ENCODE data around the gene TBX6.
"Not testable (repeated sequence)": the region's sequence is repeated elsewhere in the genome, so short reads cannot be mapped to it uniquely, and the experiment has no call there.

The TBX6 gene

DNA sequence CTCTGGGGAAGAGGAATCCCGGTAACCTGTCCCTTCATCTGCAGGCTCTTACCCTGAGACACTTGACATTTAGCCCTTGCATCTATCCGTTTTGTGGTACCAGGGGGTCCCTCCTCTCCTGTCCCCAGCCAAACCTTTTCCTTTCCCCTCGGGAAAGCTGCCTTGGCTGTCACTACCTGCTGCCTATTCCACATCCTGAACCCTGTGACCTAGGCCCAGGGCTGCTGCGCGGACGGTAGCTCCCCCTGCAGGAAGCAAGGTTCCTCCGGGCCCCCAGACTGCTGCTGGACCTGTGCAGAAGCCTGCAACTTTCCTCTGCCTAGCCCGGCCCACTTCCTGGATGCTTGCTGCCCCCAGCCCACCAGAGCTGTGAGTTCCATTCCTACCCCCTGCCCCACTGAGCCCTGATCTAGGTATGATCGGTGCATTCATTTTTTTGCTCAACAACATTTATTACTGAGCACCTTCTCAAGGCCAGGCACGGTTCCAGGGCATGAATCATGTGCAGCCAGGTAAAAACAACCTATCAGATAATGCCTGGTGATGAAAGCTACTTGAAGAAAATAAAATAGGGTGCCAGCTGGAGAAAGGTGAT lies 36.7 kb downstream of the TBX6 start:
- TF ChIP-seq POLR2A (IDR thresholded peaks at IDR 0.05; ENCODE audit: low read depth, low read length) = no peak
- DNase-seq (ENCODE audit: insufficient read length, low spot score) (no peak), FAIRE-seq (no peak)

DNA sequence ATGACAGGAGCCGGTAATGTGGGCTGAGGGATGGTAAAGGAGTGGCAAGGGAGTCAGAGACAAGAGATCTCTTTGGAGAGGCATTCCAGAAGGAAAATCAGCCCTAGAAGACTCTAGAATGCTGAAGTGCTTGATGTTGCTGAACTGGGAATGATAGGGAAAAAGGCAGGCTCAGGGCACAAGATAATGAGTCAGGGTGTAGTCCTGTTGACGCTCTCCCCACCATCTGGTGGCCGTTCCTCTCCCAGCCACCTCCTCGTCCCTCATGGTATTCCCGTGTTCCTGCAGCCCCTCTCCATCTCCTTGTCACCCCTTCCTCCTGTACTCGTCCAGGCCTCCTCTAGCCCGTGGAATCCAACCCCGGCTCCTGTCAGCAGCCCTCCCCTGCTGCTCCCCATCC lies 37.3 kb downstream of the TBX6 start:
- FAIRE-seq = no peak
- TF ChIP-seq POLR2A (IDR thresholded peaks at IDR 0.05; ENCODE audit: low read depth, low read length) = no peak
- DNase-seq (ENCODE audit: insufficient read length, low spot score) = no peak

DNA sequence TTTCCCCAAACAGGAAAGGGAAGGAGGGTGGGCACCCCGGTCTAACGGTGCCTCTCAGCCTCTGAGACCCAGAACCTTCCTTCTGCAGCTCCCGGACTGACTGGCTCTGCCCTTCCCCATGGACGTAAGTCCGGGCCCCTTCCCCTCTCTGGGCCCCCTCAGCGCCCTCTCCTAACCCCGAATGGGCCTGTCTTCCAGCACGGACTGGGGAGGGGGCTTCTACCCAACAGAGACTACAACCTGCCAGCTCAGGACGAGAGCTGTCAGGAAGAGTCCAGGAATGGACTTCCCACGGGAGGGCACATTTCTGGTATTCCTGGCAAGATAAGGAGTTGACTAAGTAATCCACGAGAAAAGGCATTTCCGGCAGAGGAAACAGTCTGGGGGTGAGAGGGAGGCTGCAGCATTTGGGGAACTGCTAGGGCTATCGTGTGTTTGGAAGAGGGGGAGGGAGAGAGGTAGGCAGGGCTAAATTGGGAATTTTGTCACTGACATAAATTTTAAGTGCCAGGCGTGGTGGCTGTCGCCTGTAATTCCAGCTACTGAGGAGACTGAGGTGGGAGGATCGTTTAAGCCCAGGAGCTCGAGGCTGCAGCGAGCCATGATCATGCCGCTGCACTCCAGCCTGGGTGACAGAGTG lies 38.2 kb downstream of the TBX6 start:
- DNase-seq (ENCODE audit: insufficient read length, low spot score) = peak; percentile 70
- peak; percentile 37; the same call in 1 of the 2 replicates for TF ChIP-seq POLR2A (IDR thresholded peaks at IDR 0.05; ENCODE audit: low read depth, low read length)
- FAIRE-seq = no peak

DNA sequence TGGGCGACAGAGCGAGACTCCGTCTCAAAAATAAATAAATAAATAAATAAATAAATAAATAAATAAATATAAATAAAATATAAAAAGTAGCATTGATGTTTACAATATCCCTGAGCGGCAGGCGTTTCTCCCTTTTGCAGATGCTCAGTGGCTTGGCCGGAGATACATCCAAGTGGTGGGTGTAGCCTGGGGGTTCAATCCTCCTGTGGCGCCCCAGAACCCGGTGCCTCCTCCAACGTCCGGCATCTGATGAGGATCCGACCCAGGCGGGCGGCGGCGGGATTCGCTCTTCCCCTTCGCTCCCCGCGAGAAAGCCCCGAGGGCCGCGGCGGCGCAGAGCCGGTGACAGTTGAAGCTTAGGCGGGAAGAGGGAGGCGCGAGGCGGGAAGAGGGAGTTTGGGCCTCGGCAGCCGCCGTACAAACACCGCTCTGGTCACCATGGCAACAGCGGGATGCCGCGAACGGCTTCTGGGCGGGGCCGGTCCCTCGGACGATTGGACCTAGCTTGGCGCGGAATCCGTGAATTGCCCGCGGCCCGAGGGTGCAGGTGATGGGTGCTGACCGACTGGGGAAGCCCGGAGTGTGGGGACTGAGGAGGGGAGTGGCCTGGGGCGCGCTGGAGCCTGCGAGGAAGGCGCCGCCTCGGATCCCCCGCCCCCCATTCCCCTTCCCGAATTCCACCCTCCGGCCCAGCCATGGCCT lies 38.9 kb downstream of the TBX6 start:
- no peak for TF ChIP-seq POLR2A (IDR thresholded peaks at IDR 0.05; ENCODE audit: low read depth, low read length)
- FAIRE-seq (no peak), DNase-seq (ENCODE audit: insufficient read length, low spot score) (peak; percentile 85)

DNA sequence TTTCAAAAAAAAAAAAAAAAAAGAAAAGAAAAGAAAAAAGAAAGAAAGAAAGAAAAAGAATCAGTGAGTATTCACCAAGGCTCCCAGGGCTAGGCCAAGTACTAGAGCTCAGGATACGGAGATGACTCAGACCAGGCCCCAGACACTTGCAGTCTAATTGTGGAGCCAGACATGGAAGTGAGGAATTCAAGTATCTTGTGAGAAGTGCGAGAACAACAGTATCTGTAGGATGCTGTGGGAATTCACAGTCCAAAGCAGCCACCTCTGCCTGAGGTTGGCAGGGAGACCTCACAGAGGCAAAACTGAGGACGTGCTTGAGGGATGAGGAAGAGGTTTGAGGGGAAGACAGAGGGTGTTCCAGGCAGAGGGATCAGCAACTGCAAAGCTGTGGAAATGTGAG lies 40.2 kb downstream of the TBX6 start:
- TF ChIP-seq POLR2A (IDR thresholded peaks at IDR 0.05; ENCODE audit: low read depth, low read length) = 0 out of 2 replicates have a peak, but pooled peaks have one; percentile 21
- peak; percentile 27 for FAIRE-seq
- DNase-seq (ENCODE audit: insufficient read length, low spot score) = peak; percentile 87

DNA sequence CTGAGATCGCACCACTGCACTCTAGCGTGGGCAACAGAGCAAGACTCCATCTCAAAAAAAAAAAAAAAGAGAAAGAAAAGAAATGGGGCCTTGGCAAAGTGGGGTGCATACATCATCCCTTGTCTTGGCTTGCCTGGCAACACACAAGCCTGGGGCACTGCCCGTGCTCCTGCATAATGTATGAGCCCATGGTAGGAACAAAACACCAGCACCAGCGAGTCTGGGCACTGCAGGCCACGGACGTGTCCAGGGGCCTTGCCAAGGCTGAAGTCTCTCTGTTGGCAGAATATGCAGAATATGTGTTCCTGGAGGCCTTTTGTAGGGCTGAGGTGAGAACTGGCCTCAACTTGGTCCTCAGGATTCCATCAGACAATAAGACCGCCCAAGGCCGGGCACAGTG lies 41.9 kb downstream of the TBX6 start:
- FAIRE-seq = no peak

DNA sequence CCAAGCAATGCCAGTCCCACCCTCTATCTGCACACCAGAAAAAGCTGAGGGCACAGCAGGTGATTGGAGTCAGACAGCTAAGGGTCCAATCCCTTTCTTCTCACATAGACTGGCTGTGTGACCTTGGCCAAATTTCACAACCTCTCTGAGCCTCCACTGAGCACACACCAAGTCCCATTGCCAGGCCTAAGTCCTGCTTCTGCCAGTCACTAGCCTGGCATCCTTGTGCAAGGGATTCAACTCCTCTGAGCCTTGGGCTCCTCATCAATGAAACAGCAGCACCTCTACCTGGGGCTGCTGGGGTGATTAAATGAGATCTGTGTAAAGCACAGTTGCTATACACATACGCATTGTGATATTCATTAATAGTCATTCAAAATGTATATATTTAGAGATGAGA lies 45.1 kb downstream of the TBX6 start:
- DNase-seq (ENCODE audit: insufficient read length, low spot score) = no peak
- no peak for TF ChIP-seq POLR2A (IDR thresholded peaks at IDR 0.05; ENCODE audit: low read depth, low read length)
- FAIRE-seq = no peak

More for the DNA sequence above, 41.9 kb downstream of the TBX6 start:
- DNase-seq (ENCODE audit: insufficient read length, low spot score) = no peak
- TF ChIP-seq POLR2A (IDR thresholded peaks at IDR 0.05; ENCODE audit: low read depth, low read length) = no peak

DNA sequence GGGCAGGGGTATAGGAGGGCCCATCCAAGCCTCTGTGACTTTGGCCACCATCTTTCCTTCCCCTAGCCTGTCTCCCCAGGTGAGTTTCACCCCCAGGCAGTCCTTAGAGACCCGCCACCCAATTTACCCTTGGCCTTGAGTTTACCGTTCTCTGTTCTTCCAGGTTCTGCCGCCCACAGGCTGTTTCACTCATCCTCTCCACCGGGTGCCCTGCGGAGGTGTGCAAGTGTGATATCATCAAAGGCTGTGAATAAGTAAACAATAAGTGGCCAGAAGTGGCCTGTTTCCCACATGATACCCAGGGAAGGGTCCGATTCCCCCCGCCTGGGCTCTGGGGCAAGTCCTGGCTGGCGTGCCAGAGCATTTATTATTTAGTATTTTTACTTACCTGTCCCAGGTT lies 45.5 kb downstream of the TBX6 start:
- FAIRE-seq (no peak), DNase-seq (ENCODE audit: insufficient read length, low spot score) (no peak)
- TF ChIP-seq POLR2A (IDR thresholded peaks at IDR 0.05; ENCODE audit: low read depth, low read length) = no peak

DNA sequence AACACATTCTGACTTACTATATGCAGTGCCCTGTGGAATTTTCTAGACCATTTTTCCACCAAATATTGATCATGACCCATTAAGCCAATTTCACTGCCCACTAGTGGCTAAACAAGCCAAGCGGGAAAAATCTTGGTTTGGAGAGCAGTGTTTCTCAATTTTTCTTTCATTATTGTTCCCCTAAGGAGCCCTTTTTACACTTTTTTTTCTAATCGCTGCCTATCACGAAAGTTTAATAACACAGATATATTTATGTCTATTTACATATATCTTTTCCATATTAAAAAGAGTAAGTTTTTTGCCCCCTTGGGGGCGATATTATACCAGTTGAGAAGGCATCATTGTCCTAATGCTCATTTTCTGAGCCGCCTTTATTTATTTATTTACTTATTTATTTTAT lies 49.9 kb downstream of the TBX6 start:
- FAIRE-seq (no peak), DNase-seq (ENCODE audit: insufficient read length, low spot score) (no peak)
- no peak for TF ChIP-seq POLR2A (IDR thresholded peaks at IDR 0.05; ENCODE audit: low read depth, low read length)

DNA sequence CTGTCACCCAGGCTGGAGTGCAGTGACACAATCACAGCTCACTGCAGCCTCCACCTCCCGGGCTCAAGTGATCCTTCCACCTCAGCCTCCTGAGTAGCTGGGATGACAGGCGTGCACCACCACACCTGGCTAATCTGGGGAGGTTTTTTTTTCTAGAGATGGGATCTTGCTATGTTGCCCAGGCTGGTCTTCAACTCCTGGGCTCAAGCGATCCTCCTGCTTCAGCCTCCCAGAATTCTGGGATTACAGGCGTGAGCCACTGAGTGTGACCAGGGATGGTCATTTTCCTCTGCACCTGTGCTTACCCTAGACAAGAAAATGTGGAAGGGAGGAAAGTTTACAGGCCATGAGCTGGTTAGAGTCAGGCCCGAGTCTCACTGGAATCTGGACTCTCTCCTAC lies 51.0 kb downstream of the TBX6 start:
- FAIRE-seq; DNase-seq (ENCODE audit: insufficient read length, low spot score): not testable (repeated sequence)

DNA sequence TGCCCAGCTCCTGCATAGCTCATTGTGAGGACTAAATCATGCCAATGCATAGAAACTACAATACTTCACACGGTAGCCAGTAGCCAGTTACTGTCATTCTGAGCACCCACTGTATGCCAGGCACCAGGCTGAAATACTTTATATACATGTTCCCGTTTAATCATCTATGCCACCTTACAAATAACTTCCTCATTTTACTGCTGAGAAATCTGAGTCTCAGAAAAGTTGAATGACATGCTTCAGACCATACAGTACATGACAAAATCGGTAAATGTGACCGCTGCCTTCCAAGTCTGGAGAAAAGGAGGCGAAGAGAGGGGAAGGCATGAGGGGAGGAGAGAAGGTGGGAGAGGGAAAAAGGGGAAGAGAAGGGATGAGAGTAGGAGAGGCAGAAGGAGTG lies 51.5 kb downstream of the TBX6 start:
- no peak for FAIRE-seq
- TF ChIP-seq POLR2A (IDR thresholded peaks at IDR 0.05; ENCODE audit: low read depth, low read length) = no peak
- DNase-seq (ENCODE audit: insufficient read length, low spot score) = no peak

Data from H54 (cell line).